RWPE2 (cell line): ENCODE measurements around the gene C11orf21.

Experiments
- ATAC-seq: fragments of 200-7000 bp; cut with Tn5 transposase; 3 replicates; pipeline ENCODE4 v1.9.1; 2021; ENCODE audit warnings: low read depth
- DNase-seq: peaks from one replicate; pipeline ENCODE4 v3.0.0-alpha.2; 2020; ENCODE audit warnings: low spot score
- H3K27ac ChIP-seq: fragments of 450-650 bp; 2 replicates; pipeline ENCODE4 v1.5.1; 2017; ENCODE audit warnings: mild to moderate bottlenecking; ENCODE audit not compliant: poor library complexity, severe bottlenecking
- H3K27me3 ChIP-seq: fragments of 250-450 bp; sonication (Bioruptor Pico); 2 replicates; pipeline ENCODE4 v1.5.1; 2021; ENCODE audit warnings: mild to moderate bottlenecking, moderate library complexity; ENCODE audit not compliant: insufficient read depth, poor library complexity, severe bottlenecking
- H3K36me3 ChIP-seq: fragments of 250-450 bp; sonication (Bioruptor Pico); 2 replicates; pipeline ENCODE4 v1.5.1; 2020; ENCODE audit warnings: low read depth, mild to moderate bottlenecking, moderate library complexity
- H3K4me1 ChIP-seq: fragments of 250-450 bp; sonication (Bioruptor Pico); 2 replicates; pipeline ENCODE4 v1.5.1; 2021; ENCODE audit warnings: mild to moderate bottlenecking, moderate library complexity; ENCODE audit not compliant: insufficient read depth, poor library complexity, severe bottlenecking
- H3K4me3 ChIP-seq: fragments of 250-450 bp; sonication (Bioruptor Pico); 2 replicates; pipeline ENCODE4 v1.5.1; 2021; ENCODE audit warnings: mild to moderate bottlenecking, moderate library complexity; ENCODE audit not compliant: severe bottlenecking
- H3K9me3 ChIP-seq: fragments of 250-450 bp; sonication (Bioruptor Pico); 2 replicates; pipeline ENCODE4 v1.5.1; 2021; ENCODE audit warnings: mild to moderate bottlenecking, moderate library complexity; ENCODE audit not compliant: severe bottlenecking
- CTCF ChIP-seq: fragments of 450-650 bp; IDR thresholded peaks from one replicate; pipeline ENCODE4 v1.5.1; 2017; ENCODE audit warnings: mild to moderate bottlenecking, moderate library complexity; ENCODE audit not compliant: poor library complexity, severe bottlenecking

Gene C11orf21

GRCh38 chr11:2302896-2303626, 1.3 kb upstream of the C11orf21 start:
- DNase-seq: no peak
- Histone ChIP-seq H3K36me3 (no peaks in the 10 kb centered on the region), H3K4me3 (no peak overlapping the region), H3K27ac (no peak overlapping the region), H3K27me3 (no peaks in the 10 kb centered on the region), H3K9me3 (no peaks in the 10 kb centered on the region), H3K4me1 (no peaks in the 10 kb centered on the region)
- TF ChIP-seq CTCF: no peak
- ATAC-seq: no peak

GRCh38 chr11:2302306-2302895, 683 bp upstream of the C11orf21 start:
- Histone ChIP-seq H3K4me3 (no peak overlapping the region), H3K4me1 (no peaks in the 10 kb centered on the region)

GRCh38 chr11:2300936-2301630, 635 bp downstream of the C11orf21 start:
- no peak for TF ChIP-seq CTCF
- Histone ChIP-seq H3K9me3 (no peaks in the 10 kb centered on the region), H3K4me1 (no peaks in the 10 kb centered on the region), H3K27ac (no peak overlapping the region), H3K27me3 (no peaks in the 10 kb centered on the region), H3K4me3 (no peak overlapping the region), H3K36me3 (no peaks in the 10 kb centered on the region)
- DNase-seq: no peak
- ATAC-seq: no peak

More at GRCh38 chr11:2302306-2302895, 683 bp upstream of the C11orf21 start:
- DNase-seq (peak; percentile 62), ATAC-seq (no peak)
- H3K9me3 ChIP-seq: no peaks in the 10 kb centered on the region
- H3K27ac ChIP-seq: no peak overlapping the region
- no peaks in the 10 kb centered on the region for H3K27me3 ChIP-seq
- no peak for TF ChIP-seq CTCF
- H3K36me3 ChIP-seq: no peaks in the 10 kb centered on the region

- no peak for TF ChIP-seq CTCF
- Histone ChIP-seq H3K4me3 (no peak overlapping the region), H3K9me3 (no peaks in the 10 kb centered on the region), H3K4me1 (no peaks in the 10 kb centered on the region), H3K27me3 (no peaks in the 10 kb centered on the region), H3K36me3 (no peaks in the 10 kb centered on the region), H3K27ac (no peak overlapping the region)
- DNase-seq: peak; percentile 66
- no peak for ATAC-seq
Measured at GRCh38 chr11:2300290-2300935, 1.3 kb downstream of the C11orf21 start.
